GM18502 (cell line): Measurements from ENCODE around the gene PPP1R13B.
"Not testable (repeated sequence)": the region's sequence is repeated elsewhere in the genome, so short reads cannot be mapped to it uniquely, and the experiment has no call there.

Experiments
- ATAC-seq: cut with Tn5 transposase; IDR thresholded peaks from one replicate; pipeline ENCODE4 v1.9.1; 2021; ENCODE audit warnings: mild to moderate bottlenecking; ENCODE audit not compliant: unreplicated experiment, poor library complexity

The PPP1R13B gene

DNA sequence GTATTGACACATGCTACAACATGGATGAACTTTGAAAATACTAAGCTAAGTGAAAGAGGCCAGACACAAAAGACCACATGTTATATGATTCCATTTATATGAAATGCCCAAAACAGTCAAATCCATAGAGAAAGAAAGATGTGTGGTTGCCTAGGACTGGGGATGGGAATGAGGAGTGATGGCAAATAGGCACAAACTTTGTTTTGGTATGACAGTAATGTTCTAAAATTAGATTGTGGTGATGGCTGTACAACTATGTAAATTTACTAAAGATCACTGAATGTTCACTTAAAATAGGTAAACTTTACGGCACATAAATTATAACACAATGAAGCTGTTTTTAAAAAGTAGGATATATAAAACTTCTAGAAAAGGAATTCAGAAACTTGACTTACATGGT lies 41.7 kb downstream of the PPP1R13B start:
- ATAC-seq: no peak

DNA sequence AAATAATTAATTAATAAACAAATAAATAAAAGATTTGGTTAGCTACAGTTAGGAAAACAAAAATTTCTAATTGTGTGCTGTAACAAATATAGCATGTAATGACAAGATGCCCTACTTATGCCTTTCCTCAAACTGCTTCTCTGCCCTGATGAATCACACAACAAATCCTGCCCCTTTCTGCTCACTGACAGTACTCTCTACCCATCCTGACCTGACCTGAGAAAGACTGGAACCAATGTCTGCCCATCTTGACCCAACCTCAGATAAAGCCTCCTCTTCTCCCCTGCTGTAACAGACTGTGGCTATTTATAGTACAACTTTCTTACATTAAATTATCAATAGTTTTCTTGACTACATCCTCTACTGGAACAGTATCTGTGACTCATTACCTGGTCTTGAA lies 43.7 kb downstream of the PPP1R13B start:
- ATAC-seq: no peak

GRCh38 chr14:103802356-103802755 lies 45.0 kb downstream of the PPP1R13B start:
- ATAC-seq: no peak

GRCh38 chr14:103801459-103801858 lies 45.9 kb downstream of the PPP1R13B start:
- no peak for ATAC-seq

- ATAC-seq: not testable (repeated sequence)
These were observed 54.2 kb downstream of the PPP1R13B start for GRCh38 chr14:103793192-103793591.

GRCh38 chr14:103788086-103788485 lies 59.3 kb downstream of the PPP1R13B start:
- ATAC-seq: no peak

DNA sequence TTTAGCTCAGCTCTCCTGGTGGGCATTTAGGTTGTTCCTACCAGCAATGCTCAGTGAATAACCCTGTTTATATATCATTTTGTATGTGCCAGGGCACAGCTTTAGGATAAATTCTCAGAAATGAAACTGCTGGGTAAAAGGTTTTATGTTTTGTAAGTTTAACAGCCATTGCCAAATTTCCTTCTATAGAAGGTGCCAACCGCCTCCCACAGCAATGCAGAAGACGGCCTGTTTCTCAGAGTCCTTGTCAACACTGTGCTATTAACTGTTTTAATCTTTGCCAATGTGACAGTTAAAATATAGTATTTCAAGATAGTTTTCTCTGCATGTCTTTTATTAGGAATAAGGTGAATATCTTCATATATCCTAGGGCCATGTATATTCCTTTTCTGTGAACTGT lies 65.0 kb downstream of the PPP1R13B start:
- no peak for ATAC-seq

DNA sequence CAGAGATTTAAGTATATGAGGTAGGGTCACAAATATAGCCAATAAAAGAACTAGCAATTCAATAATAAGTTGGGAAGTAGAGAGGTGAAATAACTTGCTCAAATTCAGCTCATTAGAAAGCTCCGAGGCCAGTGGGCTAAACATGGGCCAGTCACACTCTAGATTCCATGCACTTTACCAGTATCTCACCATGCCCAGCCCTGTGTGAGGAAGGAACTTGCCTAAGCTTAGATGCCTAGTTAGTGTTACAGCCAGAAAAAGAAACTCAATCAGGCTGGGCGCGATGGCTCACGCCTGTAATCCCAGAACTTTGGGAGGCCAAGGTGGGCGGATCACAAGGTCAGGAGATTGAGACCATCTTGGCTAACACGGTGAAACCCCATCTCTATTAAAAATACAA lies 71.1 kb downstream of the PPP1R13B start:
- not testable (repeated sequence) for ATAC-seq

DNA sequence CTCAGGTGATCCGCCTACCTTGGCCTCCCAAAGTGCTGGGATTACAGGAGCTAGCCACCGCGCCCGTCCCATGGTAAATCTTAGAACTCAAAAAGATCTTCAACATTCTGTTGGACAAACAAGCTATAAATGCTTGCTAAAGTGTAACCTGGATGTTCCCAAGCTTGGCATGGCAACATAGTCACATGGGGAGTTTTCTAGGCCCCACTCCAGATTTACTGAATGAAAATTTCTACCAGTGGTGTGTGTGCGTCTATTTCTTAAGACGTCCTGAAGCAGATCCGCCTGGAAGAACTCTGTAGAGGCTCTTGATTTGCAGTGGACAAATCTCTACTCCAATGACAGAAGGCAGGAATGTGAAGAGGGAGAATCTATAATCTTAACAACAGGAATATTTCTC lies 71.9 kb downstream of the PPP1R13B start:
- no peak for ATAC-seq

GRCh38 chr14:103773521-103773920 lies 73.9 kb downstream of the PPP1R13B start:
- ATAC-seq: no peak

DNA sequence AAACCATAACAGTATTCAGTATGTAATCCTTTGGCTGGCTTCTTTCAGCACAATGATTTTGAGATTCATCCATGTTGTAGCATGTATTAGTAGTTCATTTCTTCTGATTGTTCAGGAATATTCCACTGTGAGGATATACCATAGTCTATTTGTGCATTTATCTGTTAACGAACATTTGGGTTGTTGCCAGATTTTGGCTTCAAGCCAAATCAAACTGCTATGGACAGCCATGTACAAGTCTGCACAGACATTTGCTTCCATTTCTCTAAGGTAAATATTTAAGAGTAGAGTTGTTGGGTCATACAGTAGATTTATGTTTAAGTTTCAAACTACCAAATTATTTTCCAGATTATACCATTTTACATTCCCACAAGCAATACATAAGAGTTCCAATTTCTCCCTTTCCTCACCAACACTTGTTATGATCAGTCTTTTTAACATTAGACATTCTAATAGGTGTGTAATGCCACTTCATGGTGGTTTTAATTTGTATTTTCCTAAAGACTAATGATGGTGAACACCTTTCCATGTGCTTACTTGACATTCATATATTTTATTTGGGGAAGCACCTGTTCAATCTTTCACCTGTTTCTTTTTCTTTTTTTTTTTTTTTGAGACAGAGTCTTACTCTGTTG lies 75.2 kb downstream of the PPP1R13B start:
- no peak for ATAC-seq

- ATAC-seq: no peak
These were observed 76.5 kb downstream of the PPP1R13B start for GRCh38 chr14:103770902-103771301.

- no peak for ATAC-seq
These were observed 76.9 kb downstream of the PPP1R13B start for GRCh38 chr14:103770500-103770899.

DNA sequence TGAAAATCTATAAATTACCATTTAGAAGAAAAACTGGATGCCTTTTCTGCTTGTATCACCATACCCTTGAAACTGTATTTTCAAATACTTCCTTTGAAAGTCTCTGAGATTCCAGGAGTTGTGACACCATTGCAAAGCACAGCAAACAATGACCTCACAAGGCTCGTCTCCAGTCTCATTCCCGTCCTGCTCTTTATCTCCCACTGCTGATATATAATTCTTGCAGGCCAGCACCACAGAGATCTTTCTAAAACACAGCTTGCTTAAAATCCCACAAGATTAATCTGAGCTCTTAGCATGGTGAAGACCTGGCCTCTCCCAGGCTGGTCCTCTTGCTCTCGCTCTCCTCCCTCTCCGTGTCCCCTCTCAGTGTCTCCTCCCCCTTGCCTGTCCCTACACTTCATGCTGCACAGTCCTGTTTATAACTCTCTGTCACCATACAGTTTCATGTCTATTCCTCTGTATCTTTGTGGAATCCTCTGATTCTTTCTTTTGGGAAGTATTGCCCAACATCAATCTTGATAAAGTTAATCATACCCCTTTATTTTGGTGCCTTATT lies 80.0 kb downstream of the PPP1R13B start:
- ATAC-seq: no peak

DNA sequence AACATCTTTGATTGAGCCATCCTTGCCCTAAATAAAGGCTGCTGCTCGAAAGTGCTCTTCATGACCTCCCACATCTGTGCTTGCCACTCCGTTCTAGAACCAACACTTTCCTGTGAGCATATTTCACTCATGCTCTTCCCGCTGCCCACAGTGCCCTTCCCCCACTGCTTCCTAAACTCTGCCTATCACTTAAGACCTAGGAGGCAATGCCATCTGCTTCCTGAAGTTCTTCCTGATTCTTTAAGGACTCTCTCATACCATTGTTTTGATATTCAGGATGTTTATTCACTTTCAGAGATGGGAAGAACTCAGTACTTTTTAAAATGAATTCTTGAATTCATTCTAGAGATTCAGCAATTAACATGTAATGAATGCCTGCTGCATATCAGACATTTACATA lies 81.8 kb downstream of the PPP1R13B start:
- no peak for ATAC-seq

GRCh38 chr14:103763730-103764488 lies 83.5 kb downstream of the PPP1R13B start:
- peak; percentile 62 for ATAC-seq

DNA sequence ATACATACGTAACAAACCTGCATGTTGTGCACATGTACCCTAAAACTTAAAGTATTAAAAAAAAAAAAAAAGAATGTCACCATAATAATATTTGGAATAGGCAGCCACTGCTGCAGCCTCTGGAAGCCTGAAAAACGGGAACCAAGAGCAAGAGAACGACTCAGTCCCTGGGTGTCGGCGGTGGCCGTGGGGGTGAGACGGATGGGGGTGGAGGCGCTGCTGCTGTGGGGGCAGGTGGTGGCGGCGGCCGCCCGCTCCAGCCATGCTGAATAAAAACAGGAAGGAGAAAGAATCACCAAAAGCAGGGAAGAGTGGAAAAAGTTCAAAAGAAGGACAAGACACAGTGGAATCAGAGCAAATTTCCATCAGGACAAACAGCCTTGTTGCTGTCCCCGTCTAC lies 84.8 kb downstream of the PPP1R13B start:
- no peak for ATAC-seq

DNA sequence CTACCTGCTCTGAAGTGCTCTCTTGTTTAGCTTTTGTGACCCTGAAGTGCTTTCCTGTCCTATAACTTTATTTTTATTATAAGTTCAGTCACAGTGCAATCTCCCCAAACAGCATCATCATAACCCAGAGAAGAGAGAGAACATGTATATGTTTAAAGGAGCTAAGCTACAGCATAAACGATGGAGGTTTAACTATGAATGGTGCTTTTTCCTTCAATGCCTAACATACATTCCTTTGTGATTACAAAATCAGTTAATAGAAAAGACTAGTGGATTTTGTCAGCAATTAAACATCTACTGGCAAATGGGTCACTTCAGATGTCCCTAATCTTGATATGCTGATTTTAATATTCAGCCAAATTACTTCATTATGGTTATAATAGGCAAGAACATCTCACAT lies 85.3 kb downstream of the PPP1R13B start:
- ATAC-seq: no peak

GRCh38 chr14:103758059-103758776 lies 89.2 kb downstream of the PPP1R13B start:
- ATAC-seq: no peak

DNA sequence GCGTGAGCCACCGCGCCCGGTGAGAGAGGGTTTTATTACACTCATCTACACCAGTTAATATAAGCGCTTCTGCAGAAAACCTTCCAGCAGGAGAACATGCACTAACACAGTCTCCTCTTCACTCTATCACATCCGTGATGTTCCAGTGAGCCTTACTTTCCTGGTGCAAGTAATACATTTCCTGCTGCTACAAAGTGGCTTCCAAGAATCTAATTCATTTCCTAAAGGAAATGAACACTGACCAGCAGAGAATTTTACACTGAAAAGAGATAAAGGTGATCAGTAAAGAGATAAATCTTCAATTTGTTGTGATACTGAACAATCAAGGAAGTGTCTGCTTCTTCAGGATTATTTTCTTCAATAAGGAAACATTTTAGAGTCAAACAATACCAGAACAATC lies 92.3 kb downstream of the PPP1R13B start:
- no peak for ATAC-seq

DNA sequence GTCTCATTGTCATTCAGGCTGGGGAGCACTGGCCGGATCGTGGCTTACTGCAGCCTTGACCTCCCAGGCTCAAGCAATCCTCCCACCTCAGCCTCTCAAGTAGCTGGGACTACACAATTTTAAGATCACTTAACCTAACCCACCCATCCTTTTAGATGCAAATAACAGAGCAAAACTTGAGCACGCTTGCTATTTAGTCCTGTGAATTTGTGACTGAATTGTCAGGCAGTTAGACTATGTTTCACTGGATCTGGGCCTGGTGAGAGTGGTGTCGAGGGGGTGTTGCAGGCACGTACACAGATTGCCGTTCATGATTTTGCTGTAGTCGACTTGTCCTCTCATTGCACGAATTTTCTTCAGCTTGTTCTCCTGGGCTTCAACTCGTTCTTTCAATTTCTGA lies 93.6 kb downstream of the PPP1R13B start:
- no peak for ATAC-seq
